NCI-H2171 (cell line): ENCODE data around the gene CASP1.

Experiments used
- DNase-seq: peaks from one replicate; lab custom pipeline; 2025; lab: John Stamatoyannopoulos, UW

CASP1 gene

DNA sequence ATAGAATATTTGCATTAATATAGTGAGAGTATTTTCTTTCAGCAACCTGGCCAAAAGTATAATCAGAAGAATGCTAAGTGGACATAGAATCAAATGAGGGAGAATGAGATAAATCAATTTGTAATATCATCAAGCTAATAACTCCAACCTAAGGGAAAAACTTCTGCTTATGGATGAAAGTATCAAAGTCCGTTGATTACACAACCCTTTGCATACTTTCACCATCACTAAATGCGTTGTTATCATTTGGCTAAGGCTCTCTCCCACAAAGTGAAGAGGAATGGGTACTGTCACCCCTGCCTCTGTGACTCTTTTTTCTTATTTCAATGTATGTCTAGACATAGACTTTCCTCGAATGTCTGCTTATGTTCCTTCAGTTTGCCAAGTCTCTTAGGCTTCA, 50.1 kb downstream of the CASP1 start:
- DNase-seq: no peak

DNA sequence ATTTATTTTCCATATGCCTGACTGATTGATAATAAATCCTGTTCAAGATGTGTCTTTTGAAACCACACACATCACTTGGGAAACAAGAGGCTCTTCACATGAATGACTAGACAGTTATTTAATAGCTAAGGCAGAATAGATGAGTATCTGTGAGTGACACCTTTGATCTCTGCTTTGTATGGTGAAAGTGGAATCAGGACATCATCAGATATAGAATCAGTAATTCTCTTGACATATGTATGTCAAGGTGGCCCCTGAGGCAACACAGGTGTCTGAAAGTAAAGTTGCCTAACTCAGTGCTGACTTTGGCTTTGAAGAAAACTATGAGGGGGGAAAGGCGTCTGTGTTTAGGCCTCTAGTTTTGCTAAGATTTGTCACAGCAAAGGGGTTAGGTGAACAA, 55.1 kb downstream of the CASP1 start:
- no peak for DNase-seq
